Breast epithelium (tissue), 3 donors: ENCODE data around the gene ARHGAP18.

ENCODE experiments used
- POLR2A ChIP-seq: fragments of 450-650 bp; IDR thresholded peaks from one replicate; pipeline ENCODE4 v1.6.1; 2016; ENCODE audit warnings: antibody characterized with exemption, mild to moderate bottlenecking, moderate library complexity
- TF ChIP-seq, protein P1 (sequence below), 3 donors: fragments of 450-650 bp; IDR thresholded peaks; one replicate each; pipeline ENCODE4 v1.5.1; 2016 to 2017; ENCODE audit warnings: antibody characterized with exemption in 3 of 3, mild to moderate bottlenecking in 3 of 3, moderate library complexity in 3 of 3

- TF ChIP-seq, protein P1, sequence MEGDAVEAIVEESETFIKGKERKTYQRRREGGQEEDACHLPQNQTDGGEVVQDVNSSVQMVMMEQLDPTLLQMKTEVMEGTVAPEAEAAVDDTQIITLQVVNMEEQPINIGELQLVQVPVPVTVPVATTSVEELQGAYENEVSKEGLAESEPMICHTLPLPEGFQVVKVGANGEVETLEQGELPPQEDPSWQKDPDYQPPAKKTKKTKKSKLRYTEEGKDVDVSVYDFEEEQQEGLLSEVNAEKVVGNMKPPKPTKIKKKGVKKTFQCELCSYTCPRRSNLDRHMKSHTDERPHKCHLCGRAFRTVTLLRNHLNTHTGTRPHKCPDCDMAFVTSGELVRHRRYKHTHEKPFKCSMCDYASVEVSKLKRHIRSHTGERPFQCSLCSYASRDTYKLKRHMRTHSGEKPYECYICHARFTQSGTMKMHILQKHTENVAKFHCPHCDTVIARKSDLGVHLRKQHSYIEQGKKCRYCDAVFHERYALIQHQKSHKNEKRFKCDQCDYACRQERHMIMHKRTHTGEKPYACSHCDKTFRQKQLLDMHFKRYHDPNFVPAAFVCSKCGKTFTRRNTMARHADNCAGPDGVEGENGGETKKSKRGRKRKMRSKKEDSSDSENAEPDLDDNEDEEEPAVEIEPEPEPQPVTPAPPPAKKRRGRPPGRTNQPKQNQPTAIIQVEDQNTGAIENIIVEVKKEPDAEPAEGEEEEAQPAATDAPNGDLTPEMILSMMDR (IDR thresholded peaks at IDR 0.05): no peak
- no peak for TF ChIP-seq POLR2A
Measured at GRCh38 chr6:129578315-129578714, 131.7 kb downstream of the ARHGAP18 start.
